Fibroblast of peridontal ligament (primary cell): ENCODE data around the gene PDS5B.
"Not testable (repeated sequence)": the region's sequence is repeated elsewhere in the genome, so short reads cannot be mapped to it uniquely, and the experiment has no call there.

Source experiments
- DNase-seq: peaks from one replicate; pipeline ENCODE4 v3.0.0-alpha.2; 2010; ENCODE audit errors: extremely low read depth

PDS5B gene, protein sequence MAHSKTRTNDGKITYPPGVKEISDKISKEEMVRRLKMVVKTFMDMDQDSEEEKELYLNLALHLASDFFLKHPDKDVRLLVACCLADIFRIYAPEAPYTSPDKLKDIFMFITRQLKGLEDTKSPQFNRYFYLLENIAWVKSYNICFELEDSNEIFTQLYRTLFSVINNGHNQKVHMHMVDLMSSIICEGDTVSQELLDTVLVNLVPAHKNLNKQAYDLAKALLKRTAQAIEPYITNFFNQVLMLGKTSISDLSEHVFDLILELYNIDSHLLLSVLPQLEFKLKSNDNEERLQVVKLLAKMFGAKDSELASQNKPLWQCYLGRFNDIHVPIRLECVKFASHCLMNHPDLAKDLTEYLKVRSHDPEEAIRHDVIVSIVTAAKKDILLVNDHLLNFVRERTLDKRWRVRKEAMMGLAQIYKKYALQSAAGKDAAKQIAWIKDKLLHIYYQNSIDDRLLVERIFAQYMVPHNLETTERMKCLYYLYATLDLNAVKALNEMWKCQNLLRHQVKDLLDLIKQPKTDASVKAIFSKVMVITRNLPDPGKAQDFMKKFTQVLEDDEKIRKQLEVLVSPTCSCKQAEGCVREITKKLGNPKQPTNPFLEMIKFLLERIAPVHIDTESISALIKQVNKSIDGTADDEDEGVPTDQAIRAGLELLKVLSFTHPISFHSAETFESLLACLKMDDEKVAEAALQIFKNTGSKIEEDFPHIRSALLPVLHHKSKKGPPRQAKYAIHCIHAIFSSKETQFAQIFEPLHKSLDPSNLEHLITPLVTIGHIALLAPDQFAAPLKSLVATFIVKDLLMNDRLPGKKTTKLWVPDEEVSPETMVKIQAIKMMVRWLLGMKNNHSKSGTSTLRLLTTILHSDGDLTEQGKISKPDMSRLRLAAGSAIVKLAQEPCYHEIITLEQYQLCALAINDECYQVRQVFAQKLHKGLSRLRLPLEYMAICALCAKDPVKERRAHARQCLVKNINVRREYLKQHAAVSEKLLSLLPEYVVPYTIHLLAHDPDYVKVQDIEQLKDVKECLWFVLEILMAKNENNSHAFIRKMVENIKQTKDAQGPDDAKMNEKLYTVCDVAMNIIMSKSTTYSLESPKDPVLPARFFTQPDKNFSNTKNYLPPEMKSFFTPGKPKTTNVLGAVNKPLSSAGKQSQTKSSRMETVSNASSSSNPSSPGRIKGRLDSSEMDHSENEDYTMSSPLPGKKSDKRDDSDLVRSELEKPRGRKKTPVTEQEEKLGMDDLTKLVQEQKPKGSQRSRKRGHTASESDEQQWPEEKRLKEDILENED (N-terminal part only)

DNA sequence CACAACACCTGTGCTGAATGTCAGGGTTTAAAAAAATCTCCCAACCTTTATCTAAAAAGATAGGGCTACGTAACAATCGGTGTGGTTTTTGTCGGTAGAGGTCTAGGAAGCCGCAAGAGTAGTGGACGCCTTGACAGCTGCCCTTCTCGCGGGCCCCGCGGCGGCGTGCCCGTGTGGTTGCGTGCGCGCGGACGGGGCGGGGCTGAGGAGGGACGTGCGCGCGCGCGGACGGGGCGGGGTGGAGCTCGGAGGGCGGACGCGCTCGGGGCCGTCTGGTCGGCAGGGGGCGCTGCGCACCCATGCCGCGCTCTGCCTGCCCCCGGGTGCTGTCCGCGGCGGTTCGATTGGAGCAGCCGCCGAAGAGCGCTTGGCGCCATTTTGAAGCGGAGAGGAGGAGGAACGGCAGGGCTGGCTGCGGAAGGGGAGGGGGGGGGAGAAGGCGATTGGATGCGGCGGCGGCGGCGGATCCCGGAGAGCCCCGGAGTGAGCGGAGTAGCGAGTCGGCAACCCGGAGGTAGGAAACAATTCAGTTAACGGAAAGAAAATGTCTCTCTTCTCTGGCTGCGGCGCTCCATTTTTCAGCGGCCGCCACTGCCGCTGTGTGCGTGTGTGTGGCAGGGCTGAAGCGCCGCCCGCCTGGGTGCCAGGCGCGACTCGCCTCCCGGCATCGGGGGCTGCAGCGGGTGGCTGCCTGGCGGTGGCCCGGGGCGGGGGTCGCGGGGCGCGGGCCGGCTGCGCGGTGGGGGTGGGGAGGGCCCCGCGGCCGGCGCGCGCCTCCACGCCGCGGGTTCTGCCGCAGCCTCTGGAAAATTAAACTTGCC is at the start of gene PDS5B:
Gene PDS5B, plus strand, starts transcription at position 373 of the 821 bp plus-strand sequence. CDS start 62,321 bp downstream, outside the sequence.
- peak; percentile 89 for DNase-seq

DNA sequence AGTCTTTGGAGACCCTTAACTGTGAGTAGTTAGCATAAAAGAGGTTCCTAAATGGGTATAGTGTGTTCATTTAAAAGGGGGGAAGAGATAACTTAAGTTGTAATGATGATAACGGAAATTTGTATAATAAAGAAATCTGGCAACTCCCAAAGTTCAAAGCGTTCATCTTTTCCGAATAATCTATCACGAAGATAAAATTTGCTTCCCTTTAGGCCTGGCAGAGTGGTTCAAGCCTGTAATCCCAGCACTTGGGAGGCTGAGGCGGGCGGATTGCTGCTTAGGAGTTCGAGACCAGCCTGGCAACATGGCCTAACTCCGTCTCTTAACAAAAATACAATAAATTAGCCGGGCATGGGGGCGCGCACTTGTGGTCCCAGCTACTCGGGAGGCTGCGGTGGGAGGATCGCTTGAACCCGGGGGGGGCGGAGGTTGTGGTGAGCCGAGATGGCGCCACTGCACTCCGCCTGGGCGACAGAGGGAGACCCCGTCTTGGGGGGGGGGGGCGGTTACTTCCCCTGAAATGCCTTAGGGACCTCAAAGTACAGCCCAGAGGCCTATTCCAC is 48.6 kb upstream of the PDS5B start:
- peak; percentile 20 for DNase-seq

DNA sequence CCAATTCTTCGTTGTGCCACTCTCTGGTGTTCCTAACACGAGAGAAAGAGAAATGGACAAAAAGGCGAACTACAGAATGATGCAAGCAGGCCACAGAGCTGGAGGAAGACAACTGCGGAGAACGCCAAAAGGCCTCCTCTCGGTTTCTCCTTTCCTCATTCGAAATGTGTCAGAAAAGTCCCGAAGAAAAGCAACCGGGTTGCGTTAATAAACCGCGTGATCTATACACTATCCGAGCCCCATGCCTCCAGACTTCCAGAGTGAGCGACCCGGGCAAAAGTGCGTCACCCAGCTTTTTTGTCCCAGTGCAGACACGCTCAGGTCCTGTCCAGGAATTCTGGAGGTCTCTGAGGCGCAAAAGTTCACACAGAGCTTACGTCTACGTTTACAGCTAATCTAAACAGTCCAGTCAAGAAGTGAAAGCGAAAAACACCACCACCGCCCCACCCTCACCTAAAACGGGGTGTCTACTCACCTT is 48.1 kb upstream of the PDS5B start:
- DNase-seq: peak; percentile 57

DNA sequence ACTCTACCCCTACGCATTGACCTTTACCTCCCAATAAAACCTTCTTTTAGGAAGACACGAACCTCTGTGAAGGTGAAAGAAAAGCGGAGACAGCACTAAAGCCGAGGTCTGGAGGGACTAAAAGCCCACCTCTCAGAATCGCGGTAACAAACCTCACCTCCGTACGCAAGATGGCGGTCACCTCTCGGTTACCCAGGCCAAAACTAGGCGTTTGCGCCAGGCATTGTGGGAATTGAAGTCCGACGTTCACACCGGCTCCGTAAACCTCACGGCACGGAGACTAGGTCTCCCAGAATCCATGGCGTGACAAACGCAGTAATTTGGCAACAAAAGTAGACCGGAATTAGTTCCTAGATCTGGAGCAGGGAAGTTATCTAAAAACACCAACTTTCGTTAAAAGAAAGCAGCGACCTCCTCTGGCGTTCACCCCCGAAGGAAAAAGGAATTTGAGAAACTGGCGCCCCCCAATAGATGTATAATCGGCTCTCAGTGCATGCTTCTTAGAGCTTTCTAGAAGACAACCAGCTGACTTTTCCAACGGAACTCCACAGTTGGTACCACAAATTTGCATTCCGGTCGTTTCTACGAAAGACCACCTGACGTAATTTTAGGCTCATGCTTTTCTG is 47.5 kb upstream of the PDS5B start, which contains the start of gene N4BP2L2:
Gene N4BP2L2, minus strand, starts transcription at position 175 of the 626 bp plus-strand sequence. CDS start 1,768 bp downstream, outside the sequence.
- DNase-seq: peak; percentile 99

DNA sequence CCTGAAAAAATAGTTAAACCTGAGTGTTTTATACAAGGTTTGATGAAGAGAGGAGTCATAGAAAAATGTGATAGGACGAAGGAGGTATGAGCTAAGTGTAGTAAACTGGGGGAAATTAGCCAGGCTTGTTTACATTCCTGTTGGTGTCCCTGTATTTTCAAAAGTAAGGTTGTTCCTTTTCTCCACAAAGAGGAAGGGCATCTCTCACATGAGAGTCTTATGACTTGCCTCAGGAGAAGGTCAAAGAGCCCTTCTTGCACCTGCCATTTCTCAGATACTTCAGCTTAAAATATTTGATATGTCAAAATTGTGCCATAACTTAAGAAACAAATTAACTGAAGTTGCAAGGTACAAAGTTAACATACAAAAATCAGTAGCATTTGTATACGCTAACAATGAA is 44.0 kb upstream of the PDS5B start:
- no peak for DNase-seq

DNA sequence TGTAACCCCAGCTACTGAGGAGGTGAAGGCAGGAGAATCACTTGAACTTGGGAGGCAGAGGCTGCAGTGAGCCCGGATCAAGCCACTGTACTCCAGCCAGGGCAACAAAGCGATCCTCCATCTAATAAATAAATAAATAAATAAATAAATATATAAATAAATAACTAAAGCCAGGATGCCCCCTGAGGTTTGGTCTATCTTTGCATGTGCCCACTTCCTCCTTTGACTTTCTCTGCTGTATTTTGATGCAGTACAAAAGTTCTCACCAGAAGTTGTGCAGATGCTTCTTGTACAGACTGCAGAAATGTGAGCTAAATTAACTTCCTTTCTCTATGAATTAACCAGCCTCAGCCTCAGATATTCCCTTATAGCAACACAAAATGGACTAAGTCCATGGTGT is 41.2 kb upstream of the PDS5B start:
- DNase-seq: no peak

DNA sequence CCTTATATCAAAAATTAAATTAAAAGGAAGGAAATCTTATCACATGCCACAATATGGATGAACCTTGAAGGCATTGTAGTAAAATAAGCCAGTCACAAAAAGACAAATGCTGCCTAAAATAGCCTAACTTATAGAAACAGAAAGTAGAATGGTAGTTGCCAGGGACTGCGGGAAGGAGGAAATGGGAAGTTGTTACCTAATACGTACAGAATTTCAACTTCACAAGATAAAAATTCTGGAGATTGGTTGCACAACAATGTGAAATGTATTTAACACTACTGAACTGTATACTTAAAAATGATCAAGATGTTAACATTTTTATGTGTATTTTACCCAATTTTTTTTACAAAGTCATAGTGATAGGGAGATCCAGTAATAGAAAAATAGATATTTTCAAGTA is 37.4 kb upstream of the PDS5B start:
- peak; percentile 8 for DNase-seq

DNA sequence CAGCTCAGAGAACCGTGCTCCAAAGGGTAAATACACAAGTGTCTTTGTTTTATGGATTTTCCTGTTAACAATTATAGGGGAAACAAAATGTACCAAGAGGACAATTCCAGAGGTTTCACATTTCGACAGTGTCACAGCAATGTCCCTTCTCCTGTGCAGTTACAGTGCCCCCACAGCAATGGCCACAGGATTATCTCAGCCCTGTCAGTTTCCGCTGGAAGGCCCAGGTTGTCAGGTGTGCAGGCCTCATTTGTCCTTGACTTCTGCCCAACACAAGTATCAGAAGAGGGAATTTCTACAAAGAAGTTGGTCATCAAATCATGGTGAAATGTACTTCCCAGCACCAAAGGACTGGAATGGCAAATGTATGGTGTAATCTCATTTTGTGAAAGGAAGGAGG is 36.5 kb upstream of the PDS5B start:
- DNase-seq: no peak

DNA sequence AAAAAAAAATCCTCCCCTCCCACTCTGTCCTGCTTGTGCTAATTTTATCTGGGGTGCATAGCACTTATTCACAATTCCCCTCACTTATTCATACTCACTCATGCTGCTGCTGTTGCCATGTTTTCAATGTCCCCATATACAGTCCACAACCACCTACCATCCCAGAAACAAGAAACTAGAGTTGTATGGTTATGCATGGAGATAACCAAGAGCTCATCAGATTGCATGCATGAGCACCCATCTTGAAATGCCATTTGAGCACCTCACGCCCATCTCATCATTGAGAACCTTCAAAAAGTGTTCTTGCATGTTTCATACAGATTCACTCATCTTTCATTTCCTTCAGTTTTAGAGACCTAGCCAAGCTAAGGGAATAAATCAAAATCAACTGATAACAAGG is 32.5 kb upstream of the PDS5B start:
- no peak for DNase-seq

DNA sequence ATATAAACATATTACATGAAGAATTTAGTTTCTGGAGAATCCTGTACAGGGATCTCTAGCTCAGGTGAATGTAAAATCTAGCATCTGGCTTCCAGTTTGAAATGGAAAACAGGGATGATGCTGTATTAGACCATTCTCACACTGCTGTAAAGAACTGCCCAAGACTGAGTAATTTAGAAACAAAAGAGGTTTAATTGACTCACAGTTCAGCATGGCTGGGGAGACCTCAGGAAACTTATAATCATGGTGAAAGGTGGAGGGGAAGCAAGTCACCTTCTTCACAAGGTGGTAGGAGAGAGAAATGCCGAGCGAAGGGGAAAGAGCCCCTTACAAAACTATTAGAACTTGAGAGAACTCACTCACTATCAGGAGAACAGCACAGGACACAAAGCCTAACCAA is 30.6 kb upstream of the PDS5B start:
- DNase-seq: no peak

DNA sequence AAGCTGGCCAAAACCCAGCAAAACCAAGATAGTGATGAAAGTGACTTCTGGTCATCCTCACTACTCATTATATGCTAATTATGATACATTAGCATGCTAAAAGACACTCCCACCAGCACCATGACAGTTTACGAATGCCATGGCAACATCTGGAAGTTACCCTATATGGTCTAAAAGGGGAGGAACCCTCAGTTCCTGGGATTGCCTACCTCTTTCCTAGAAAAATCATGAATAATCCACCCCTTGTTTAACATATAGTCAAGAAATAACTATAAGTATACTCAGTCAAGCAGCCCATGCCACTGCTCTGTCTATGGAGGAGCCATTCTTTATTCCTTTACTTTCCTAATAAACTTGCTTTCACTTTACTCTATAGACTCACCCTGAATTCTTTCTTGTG is 25.4 kb upstream of the PDS5B start:
- not testable (repeated sequence) for DNase-seq

DNA sequence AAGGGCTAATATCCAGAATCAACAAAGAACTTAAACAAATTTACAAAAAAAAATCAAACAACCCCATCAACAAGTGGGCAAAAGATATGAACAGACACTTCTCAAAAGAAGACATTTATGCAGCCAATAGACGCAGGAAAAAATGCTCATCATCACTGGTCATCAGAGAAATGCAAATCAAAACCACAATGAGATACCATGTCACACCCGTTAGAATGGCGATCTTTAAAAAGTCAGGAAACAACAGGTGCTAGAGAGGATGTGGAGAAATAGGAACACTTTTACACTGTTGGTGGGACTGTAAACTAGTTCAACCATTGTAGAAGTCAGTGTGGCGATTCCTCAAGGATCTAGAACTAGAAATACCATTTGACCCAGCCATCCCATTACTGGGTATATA is 10.6 kb upstream of the PDS5B start:
- not testable (repeated sequence) for DNase-seq

DNA sequence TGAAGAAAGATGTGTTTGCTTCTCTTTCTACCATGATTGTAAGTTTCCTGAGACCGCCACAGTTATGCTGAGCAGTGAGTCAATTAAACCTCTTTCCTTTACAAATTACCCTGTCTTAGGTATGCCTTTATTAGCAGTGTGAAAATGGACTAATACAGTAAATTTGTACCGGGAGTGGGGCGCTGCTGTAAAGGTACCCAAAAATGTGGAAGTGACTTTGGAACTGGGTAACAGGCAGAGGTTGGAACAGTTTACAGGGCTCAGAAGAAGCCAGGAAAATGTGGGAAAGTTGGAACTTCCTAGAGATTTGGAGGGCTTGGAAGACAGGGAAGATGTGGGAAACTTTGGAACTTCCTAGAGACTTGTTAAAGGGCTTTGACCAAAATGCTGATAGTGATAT is 9.2 kb upstream of the PDS5B start:
- DNase-seq: no peak

DNA sequence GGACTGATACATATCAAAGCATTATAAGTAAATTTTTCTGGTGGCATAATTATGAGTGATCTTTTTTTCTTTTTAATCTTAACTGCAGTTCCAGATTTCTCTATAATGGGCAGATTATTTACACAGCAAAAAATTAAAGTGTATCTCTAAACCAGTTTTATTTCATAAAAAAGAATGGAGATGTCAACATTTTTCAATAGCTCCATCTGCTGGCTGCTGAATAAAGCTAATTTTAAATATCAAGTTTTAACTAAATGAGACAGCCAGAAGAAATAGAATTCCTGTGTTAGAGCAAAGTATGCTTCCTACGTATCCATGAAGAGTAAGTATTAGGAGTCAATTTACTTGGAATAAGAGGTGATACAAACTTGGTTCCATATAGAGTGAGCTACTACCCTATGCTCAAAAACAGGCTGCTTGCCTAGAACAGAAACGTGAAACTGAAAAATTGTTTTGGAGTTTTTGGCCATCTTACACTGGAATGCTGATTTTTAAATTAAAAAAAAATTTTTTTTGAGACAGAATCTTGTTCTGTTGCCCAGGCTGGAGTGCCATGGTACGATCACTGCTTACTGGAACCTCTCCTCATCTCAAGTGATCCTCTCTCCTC is 5.0 kb upstream of the PDS5B start:
- DNase-seq: peak; percentile 70

DNA sequence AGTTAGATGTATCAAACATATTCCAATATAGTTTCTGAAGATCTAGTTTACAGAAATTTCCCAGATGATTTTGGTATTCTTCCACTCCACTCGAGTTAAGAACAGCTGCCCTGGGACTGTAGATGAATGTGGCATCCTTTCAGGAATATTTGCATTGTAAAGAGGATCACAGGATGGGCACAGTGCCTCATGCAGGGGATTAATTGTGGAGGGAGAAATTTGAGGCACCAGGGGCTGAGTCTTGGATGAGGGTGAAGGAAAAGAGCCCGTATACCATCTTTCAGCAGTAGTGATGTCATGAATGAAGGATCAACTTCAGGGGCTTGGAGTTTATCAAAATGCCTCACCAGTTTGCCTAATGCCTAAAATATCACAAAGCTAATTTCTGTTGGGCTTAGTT is 4.0 kb upstream of the PDS5B start:
- no peak for DNase-seq

DNA sequence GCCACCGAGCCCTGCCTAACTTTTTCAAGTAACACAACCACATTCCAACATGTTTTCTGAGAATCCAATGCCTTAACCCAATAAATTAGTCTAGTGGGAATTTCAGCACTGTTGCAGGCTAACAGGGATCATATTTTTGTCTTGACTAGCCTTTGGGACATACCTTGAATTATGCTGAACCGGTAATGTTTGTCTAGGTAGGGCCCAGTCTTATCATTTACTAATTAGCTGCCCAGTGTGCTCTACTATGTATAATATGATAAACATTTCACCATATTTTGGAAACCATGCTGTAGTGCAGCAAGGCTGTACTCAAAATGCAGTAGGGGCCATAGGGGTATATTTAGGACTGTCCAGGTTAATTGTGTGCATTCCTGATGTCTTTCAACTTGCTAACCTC is 3.3 kb upstream of the PDS5B start:
- no peak for DNase-seq

DNA sequence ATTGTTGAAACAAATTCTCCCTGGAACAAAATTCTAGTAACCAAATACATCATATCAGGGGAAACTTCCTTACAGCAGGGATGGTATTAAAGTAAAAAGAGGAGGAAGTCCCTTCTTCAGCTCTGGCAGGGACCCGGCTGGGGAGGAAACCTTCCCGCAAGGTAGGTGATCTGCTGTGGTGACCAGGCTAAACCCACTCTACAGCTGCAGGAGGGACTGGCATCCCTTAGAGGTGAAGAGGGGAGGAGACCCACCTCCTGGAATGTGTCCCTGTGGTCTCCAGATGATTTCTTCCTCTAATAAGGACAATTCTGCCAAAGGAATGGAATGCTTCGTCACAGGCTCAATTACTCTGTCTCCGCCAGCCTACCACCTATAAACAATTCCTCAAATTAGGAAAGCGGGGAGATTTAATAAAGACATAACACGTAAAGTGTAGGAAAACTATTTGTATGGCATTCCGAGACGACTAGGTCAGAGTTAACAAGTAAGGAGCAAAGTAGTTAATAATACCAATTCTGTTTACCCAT is 637 bp upstream of the PDS5B start:
- no peak for DNase-seq

DNA sequence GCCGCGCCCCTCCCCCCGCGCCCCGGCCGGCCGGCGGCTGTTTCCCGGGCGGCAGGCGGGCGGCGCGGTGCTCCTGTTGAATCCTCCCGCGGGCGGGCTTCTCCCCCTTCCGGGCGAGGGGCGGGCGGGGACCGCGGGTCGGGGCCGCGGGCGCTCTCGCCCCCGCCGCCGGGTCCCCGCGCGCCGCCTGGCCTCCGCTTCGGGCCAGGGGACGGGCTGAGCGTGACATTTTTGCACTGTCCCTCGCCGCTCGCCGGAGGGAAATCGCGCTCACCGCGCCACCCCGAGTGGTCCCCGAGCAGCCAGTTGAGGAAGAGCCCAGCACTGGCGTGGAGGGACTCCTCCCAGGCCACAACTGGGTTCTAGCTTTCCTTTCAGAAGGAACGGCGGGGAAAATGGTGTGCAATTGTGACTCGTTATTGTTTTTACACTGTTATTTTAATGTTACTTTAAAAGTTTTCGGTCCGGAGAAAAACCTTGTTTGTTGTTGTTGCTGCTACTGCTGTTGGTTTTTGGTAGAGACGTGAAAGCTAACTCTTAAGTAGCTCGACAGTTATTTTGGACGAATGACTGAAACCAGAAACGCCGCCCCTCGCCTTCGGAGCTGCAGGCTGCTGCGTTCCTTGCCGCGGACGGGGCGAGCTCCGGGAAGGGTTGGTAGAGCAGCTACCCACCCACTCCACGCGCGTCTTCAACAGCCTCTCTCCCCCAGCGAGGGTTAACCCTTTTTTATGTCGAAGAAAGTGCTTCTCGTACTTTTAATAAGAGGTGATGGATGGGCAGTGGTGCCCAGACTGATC is 959 bp downstream of the PDS5B start:
- peak; percentile 70 for DNase-seq

DNA sequence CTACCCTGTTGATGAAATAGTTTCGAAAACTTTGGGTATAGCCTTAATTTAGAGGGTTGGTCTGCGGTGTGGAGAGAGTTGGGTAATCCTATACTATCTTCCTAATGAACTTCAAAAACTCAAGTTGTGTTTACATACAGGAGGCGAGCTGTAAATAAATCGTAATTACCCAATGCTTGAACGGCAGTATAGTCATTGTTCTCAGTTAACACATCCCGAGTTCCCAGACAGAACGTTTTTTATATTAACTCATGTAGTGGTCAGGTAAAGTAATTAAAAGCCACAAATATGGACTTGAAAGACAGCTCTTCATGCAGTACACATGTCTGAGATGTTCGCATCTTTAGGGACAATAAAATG is 1.5 kb downstream of the PDS5B start:
- DNase-seq: peak; percentile 50
